ENCODE data around the gene RAB27A. TPM values are rescaled to one million over a fixed set of nuclear protein-coding genes. Genes with fewer than 3 reads are reported as not detected.

The RAB27A gene
- total RNA-seq, 2 experiments from 2014 or later: 136 to 149 TPM

GRCh38 chr15:55196458-55197361, 92.9 kb downstream of the RAB27A start, which contains the start of gene RSL24D1:
TSS of gene RSL24D1 (minus strand) at chr15:55196941. CDS start at chr15:55196890, 51 bp downstream.
- CTCF ChIA-PET: interaction anchor here (0.8 to 3.2 kb wide), 9 partner anchors 21 to 243 kb away, joined by 3 to 14 read pairs (median 5); no protein-coding TSS in a partner anchor
- Mint-ChIP-seq H3K27ac (no peak within 1 kb of the TSS), H3K27me3 (no peaks in the 10 kb centered on the region), H3K9me3 (ENCODE audit: low read depth) (peaks cover 3% of the 10 kb centered on the region), H3K36me3 (peaks cover 36% of the 10 kb centered on the region), H3K4me3 (no peak within 1 kb of the TSS), H3K4me1 (peaks cover 22% of the 10 kb centered on the region)
- ATAC-seq: peak; percentile 96
- DNase-seq: peak; percentile 99

- Mint-ChIP-seq H3K4me3 (no peak overlapping the region), H3K4me1 (peaks cover 28% of the 10 kb centered on the region), H3K27me3 (no peaks in the 10 kb centered on the region), H3K36me3 (peaks cover 38% of the 10 kb centered on the region), H3K27ac (no peak overlapping the region), H3K9me3 (ENCODE audit: low read depth) (peaks cover 3% of the 10 kb centered on the region)
- DNase-seq (no peak), ATAC-seq (no peak)
- CTCF ChIA-PET: interaction anchor here (1.8 to 3.2 kb wide), 2 partner anchors 22 to 27 kb away, joined by 6 to 14 read pairs; no protein-coding TSS in a partner anchor
Measured at GRCh38 chr15:55195996-55196395, 93.6 kb downstream of the RAB27A start.

- peaks cover 30% of the 10 kb centered on the region for H3K4me1 Mint-ChIP-seq
- ATAC-seq (no peak), DNase-seq (no peak)
- CTCF ChIA-PET: no interaction called here
- no peak overlapping the region for H3K27ac Mint-ChIP-seq
- H3K9me3 Mint-ChIP-seq (ENCODE audit: low read depth): peaks cover 1% of the 10 kb centered on the region
- peaks cover 41% of the 10 kb centered on the region for H3K36me3 Mint-ChIP-seq
- no peak overlapping the region for H3K4me3 Mint-ChIP-seq
- no peaks in the 10 kb centered on the region for H3K27me3 Mint-ChIP-seq
Measured at GRCh38 chr15:55194256-55194655, 95.4 kb downstream of the RAB27A start.

- Mint-ChIP-seq H3K27me3 (no peaks in the 10 kb centered on the region), H3K4me3 (no peak overlapping the region), H3K27ac (no peak overlapping the region), H3K9me3 (ENCODE audit: low read depth) (no peaks in the 10 kb centered on the region), H3K4me1 (peaks cover 26% of the 10 kb centered on the region), H3K36me3 (peaks cover 64% of the 10 kb centered on the region)
- DNase-seq (no peak), ATAC-seq (no peak)
- CTCF ChIA-PET: no interaction called here
Measured at GRCh38 chr15:55186331-55186730, 103.3 kb downstream of the RAB27A start.

GRCh38 chr15:55183679-55184078, 105.9 kb downstream of the RAB27A start:
- ATAC-seq (no peak), DNase-seq (no peak)
- Mint-ChIP-seq H3K4me3 (no peak overlapping the region), H3K27me3 (no peaks in the 10 kb centered on the region), H3K9me3 (ENCODE audit: low read depth) (no peaks in the 10 kb centered on the region), H3K4me1 (peaks cover 18% of the 10 kb centered on the region), H3K27ac (no peak overlapping the region), H3K36me3 (peaks cover 52% of the 10 kb centered on the region)
- CTCF ChIA-PET: interaction anchor here (1.4 kb wide), 1 partner anchor 17 kb away, joined by 3 read pairs; no protein-coding TSS in a partner anchor

- DNase-seq (no peak), ATAC-seq (no peak)
- Mint-ChIP-seq H3K27ac (no peak overlapping the region), H3K27me3 (no peaks in the 10 kb centered on the region), H3K4me3 (no peak overlapping the region), H3K4me1 (peaks cover 4% of the 10 kb centered on the region), H3K9me3 (ENCODE audit: low read depth) (no peaks in the 10 kb centered on the region), H3K36me3 (peaks cover 24% of the 10 kb centered on the region)
- CTCF ChIA-PET: interaction anchor here (1.9 kb wide), 1 partner anchor 11 kb away, joined by 9 read pairs; no protein-coding TSS in a partner anchor
Measured at GRCh38 chr15:55179141-55179540, 110.5 kb downstream of the RAB27A start.

- CTCF ChIA-PET: no interaction called here
- ATAC-seq: no peak
- peaks cover 1% of the 10 kb centered on the region for H3K4me1 Mint-ChIP-seq
- no peaks in the 10 kb centered on the region for H3K9me3 Mint-ChIP-seq (ENCODE audit: low read depth)
- DNase-seq: no peak
- no peaks in the 10 kb centered on the region for H3K27me3 Mint-ChIP-seq
- H3K27ac Mint-ChIP-seq: no peak overlapping the region
- no peak overlapping the region for H3K4me3 Mint-ChIP-seq
- no peaks in the 10 kb centered on the region for H3K36me3 Mint-ChIP-seq
Measured at GRCh38 chr15:55170361-55170760, 119.3 kb downstream of the RAB27A start.

- no peaks in the 10 kb centered on the region for H3K9me3 Mint-ChIP-seq (ENCODE audit: low read depth)
- CTCF ChIA-PET: interaction anchor here (1.0 to 1.8 kb wide), 7 partner anchors 8 to 1205 kb away, joined by 3 to 9 read pairs (median 4); partner anchors contain the start of gene RSL24D1
- no peak overlapping the region for H3K27ac Mint-ChIP-seq
- H3K27me3 Mint-ChIP-seq: no peaks in the 10 kb centered on the region
- H3K4me1 Mint-ChIP-seq: peaks cover 1% of the 10 kb centered on the region
- H3K4me3 Mint-ChIP-seq: no peak overlapping the region
- DNase-seq (peak; percentile 67), ATAC-seq (peak; percentile 76)
- H3K36me3 Mint-ChIP-seq: no peaks in the 10 kb centered on the region
Measured at GRCh38 chr15:55168350-55168974, 121.2 kb downstream of the RAB27A start.

- DNase-seq: no peak
- CTCF ChIA-PET: no interaction called here
- Mint-ChIP-seq H3K9me3 (ENCODE audit: low read depth) (no peaks in the 10 kb centered on the region), H3K4me3 (no peak overlapping the region), H3K27me3 (no peaks in the 10 kb centered on the region), H3K27ac (no peak overlapping the region), H3K4me1 (peaks cover 1% of the 10 kb centered on the region), H3K36me3 (no peaks in the 10 kb centered on the region)
- ATAC-seq: no peak
Measured at GRCh38 chr15:55164284-55164683, 125.3 kb downstream of the RAB27A start.

Other genes starting within 250 kb of the RAB27A start
- gene RSL24D1, start 92.9 kb downstream of the RAB27A start, total RNA-seq: 10 to 100 TPM; 79.1 to 94.2 TPM
- 10 to 100 TPM; 13.2 to 14.3 TPM for gene PIGBOS1, start 29.3 kb upstream of the RAB27A start, total RNA-seq
- gene PIGB, start 29.4 kb upstream of the RAB27A start, total RNA-seq: 10 to 100 TPM; 29.8 to 31.2 TPM
- 10 to 100 TPM; 19.2 to 22.0 TPM for gene CCPG1, start 118.5 kb upstream of the RAB27A start, total RNA-seq
- not detected for gene PIERCE2, start 118.7 kb upstream of the RAB27A start, total RNA-seq
- not detected for gene DNAAF4, start 218.4 kb upstream of the RAB27A start, total RNA-seq